Measurements from ENCODE around the gene ILF3. TPM values are rescaled to one million over a fixed set of nuclear protein-coding genes. Genes with fewer than 3 reads are reported as not detected.

ILF3 gene
- total RNA-seq, result 509 and 523 TPM in 2 replicates

- Mint-ChIP-seq H3K9me3 (no peaks in the 10 kb centered on the region), H3K4me1 (ENCODE audit: low read depth) (peaks cover 24% of the 10 kb centered on the region), H3K27ac (peak within 1 kb of the TSS; percentile 98), H3K4me3 (ENCODE audit: low read depth) (peak within 1 kb of the TSS; percentile 95), H3K27me3 (ENCODE audit: low read depth) (no peaks in the 10 kb centered on the region), H3K36me3 (ENCODE audit: low read depth) (peaks cover 53% of the 10 kb centered on the region)
- peak; percentile 100 for DNase-seq (ENCODE audit: low spot score)
- intact Hi-C loops (cut with micrococcal nuclease), result loop anchor here (1.0 to 10.0 kb wide), 8 partner anchors 43 to 359 kb away; partner anchors contain the start of genes CDC37, KEAP1 and TMED1
Measured at GRCh38 chr19:10653732-10654609, at the start of gene ILF3. Gene ILF3, plus strand, starts transcription at chr19:10654346. Its CDS starts 16,260 bp downstream, at chr19:10670606.

- Mint-ChIP-seq H3K4me1 (ENCODE audit: low read depth) (peaks cover 16% of the 10 kb centered on the region), H3K36me3 (ENCODE audit: low read depth) (peaks cover 11% of the 10 kb centered on the region), H3K27me3 (ENCODE audit: low read depth) (peaks cover under 1% of the 10 kb centered on the region), H3K4me3 (ENCODE audit: low read depth) (peak overlapping the region; percentile 97), H3K9me3 (no peaks in the 10 kb centered on the region), H3K27ac (peak overlapping the region; percentile 100)
- intact Hi-C loops (cut with micrococcal nuclease), result loop anchor here (1.0 to 5.0 kb wide), 2 partner anchors 9 to 48 kb away; partner anchors contain the start of gene ILF3
- DNase-seq (ENCODE audit: low spot score), result no peak
Measured at GRCh38 chr19:10604460-10604980, 49.6 kb upstream of the ILF3 start.

GRCh38 chr19:10611907-10612306 is 42.2 kb upstream of the ILF3 start:
- no peaks in the 10 kb centered on the region for H3K9me3 Mint-ChIP-seq
- peaks cover 14% of the 10 kb centered on the region for H3K36me3 Mint-ChIP-seq (ENCODE audit: low read depth)
- intact Hi-C loops (cut with micrococcal nuclease), result no loop called here
- no peak for DNase-seq (ENCODE audit: low spot score)
- no peaks in the 10 kb centered on the region for H3K27me3 Mint-ChIP-seq (ENCODE audit: low read depth)
- H3K4me1 Mint-ChIP-seq (ENCODE audit: low read depth), result no peaks in the 10 kb centered on the region
- no peak overlapping the region for H3K4me3 Mint-ChIP-seq (ENCODE audit: low read depth)
- H3K27ac Mint-ChIP-seq, result no peak overlapping the region

GRCh38 chr19:10612499-10613119 is 41.5 kb upstream of the ILF3 start:
- Mint-ChIP-seq H3K36me3 (ENCODE audit: low read depth) (peaks cover 15% of the 10 kb centered on the region), H3K4me1 (ENCODE audit: low read depth) (no peaks in the 10 kb centered on the region), H3K27me3 (ENCODE audit: low read depth) (no peaks in the 10 kb centered on the region), H3K27ac (no peak overlapping the region), H3K9me3 (no peaks in the 10 kb centered on the region), H3K4me3 (ENCODE audit: low read depth) (no peak overlapping the region)
- intact Hi-C loops (cut with micrococcal nuclease), result no loop called here
- DNase-seq (ENCODE audit: low spot score), result no peak

- intact Hi-C loops (cut with micrococcal nuclease), result no loop called here
- H3K9me3 Mint-ChIP-seq, result no peaks in the 10 kb centered on the region
- DNase-seq (ENCODE audit: low spot score), result no peak
- H3K4me3 Mint-ChIP-seq (ENCODE audit: low read depth), result no peak overlapping the region
- no peaks in the 10 kb centered on the region for H3K27me3 Mint-ChIP-seq (ENCODE audit: low read depth)
- peaks cover 18% of the 10 kb centered on the region for H3K36me3 Mint-ChIP-seq (ENCODE audit: low read depth)
- H3K27ac Mint-ChIP-seq, result no peak overlapping the region
- H3K4me1 Mint-ChIP-seq (ENCODE audit: low read depth), result peaks cover 1% of the 10 kb centered on the region
Measured at GRCh38 chr19:10615429-10616023, 38.6 kb upstream of the ILF3 start.

GRCh38 chr19:10617409-10618121 is 36.6 kb upstream of the ILF3 start:
- H3K4me3 Mint-ChIP-seq (ENCODE audit: low read depth), result no peak overlapping the region
- H3K27me3 Mint-ChIP-seq (ENCODE audit: low read depth), result no peaks in the 10 kb centered on the region
- H3K9me3 Mint-ChIP-seq, result no peaks in the 10 kb centered on the region
- H3K27ac Mint-ChIP-seq, result peak overlapping the region; percentile 6
- H3K4me1 Mint-ChIP-seq (ENCODE audit: low read depth), result peaks cover 10% of the 10 kb centered on the region
- intact Hi-C loops (cut with micrococcal nuclease), result no loop called here
- no peak for DNase-seq (ENCODE audit: low spot score)
- H3K36me3 Mint-ChIP-seq (ENCODE audit: low read depth), result peaks cover 24% of the 10 kb centered on the region

GRCh38 chr19:10618846-10619245 is 35.3 kb upstream of the ILF3 start:
- no peak overlapping the region for H3K27ac Mint-ChIP-seq
- no peak for DNase-seq (ENCODE audit: low spot score)
- H3K9me3 Mint-ChIP-seq, result no peaks in the 10 kb centered on the region
- peaks cover 10% of the 10 kb centered on the region for H3K4me1 Mint-ChIP-seq (ENCODE audit: low read depth)
- no peaks in the 10 kb centered on the region for H3K27me3 Mint-ChIP-seq (ENCODE audit: low read depth)
- peaks cover 16% of the 10 kb centered on the region for H3K36me3 Mint-ChIP-seq (ENCODE audit: low read depth)
- intact Hi-C loops (cut with micrococcal nuclease), result no loop called here
- H3K4me3 Mint-ChIP-seq (ENCODE audit: low read depth), result no peak overlapping the region

GRCh38 chr19:10620786-10621185 is 33.4 kb upstream of the ILF3 start:
- H3K4me1 Mint-ChIP-seq (ENCODE audit: low read depth), result peaks cover 20% of the 10 kb centered on the region
- H3K4me3 Mint-ChIP-seq (ENCODE audit: low read depth), result no peak overlapping the region
- no peak for DNase-seq (ENCODE audit: low spot score)
- intact Hi-C loops (cut with micrococcal nuclease), result no loop called here
- H3K36me3 Mint-ChIP-seq (ENCODE audit: low read depth), result peaks cover 11% of the 10 kb centered on the region
- no peaks in the 10 kb centered on the region for H3K27me3 Mint-ChIP-seq (ENCODE audit: low read depth)
- no peaks in the 10 kb centered on the region for H3K9me3 Mint-ChIP-seq
- no peak overlapping the region for H3K27ac Mint-ChIP-seq

- no peak overlapping the region for H3K27ac Mint-ChIP-seq
Measured at GRCh38 chr19:10621966-10622365, 32.2 kb upstream of the ILF3 start.

GRCh38 chr19:10624585-10624984 is 29.6 kb upstream of the ILF3 start:
- no peaks in the 10 kb centered on the region for H3K27me3 Mint-ChIP-seq (ENCODE audit: low read depth)
- H3K4me1 Mint-ChIP-seq (ENCODE audit: low read depth), result peaks cover 21% of the 10 kb centered on the region
- peaks cover 20% of the 10 kb centered on the region for H3K36me3 Mint-ChIP-seq (ENCODE audit: low read depth)
- peak overlapping the region; percentile 60 for H3K27ac Mint-ChIP-seq
- no peaks in the 10 kb centered on the region for H3K9me3 Mint-ChIP-seq
- intact Hi-C loops (cut with micrococcal nuclease), result no loop called here
- H3K4me3 Mint-ChIP-seq (ENCODE audit: low read depth), result no peak overlapping the region
- DNase-seq (ENCODE audit: low spot score), result peak; percentile 19

More at GRCh38 chr19:10621966-10622365, 32.2 kb upstream of the ILF3 start:
- no peak for DNase-seq (ENCODE audit: low spot score)
- Mint-ChIP-seq H3K36me3 (ENCODE audit: low read depth) (peaks cover 11% of the 10 kb centered on the region), H3K9me3 (no peaks in the 10 kb centered on the region), H3K4me3 (ENCODE audit: low read depth) (peak overlapping the region; percentile 28), H3K27me3 (ENCODE audit: low read depth) (no peaks in the 10 kb centered on the region), H3K4me1 (ENCODE audit: low read depth) (peaks cover 21% of the 10 kb centered on the region)
- intact Hi-C loops (cut with micrococcal nuclease), result no loop called here

GRCh38 chr19:10625003-10625761 is 29.0 kb upstream of the ILF3 start, which contains the start of gene SLC44A2:
Gene SLC44A2, plus strand, starts transcription at chr19:10625553. Its CDS starts 81 bp downstream, at chr19:10625634.
- Mint-ChIP-seq H3K4me3 (ENCODE audit: low read depth) (no peak within 1 kb of the TSS), H3K36me3 (ENCODE audit: low read depth) (peaks cover 20% of the 10 kb centered on the region), H3K4me1 (ENCODE audit: low read depth) (peaks cover 21% of the 10 kb centered on the region), H3K9me3 (no peaks in the 10 kb centered on the region), H3K27ac (peak within 1 kb of the TSS; percentile 60), H3K27me3 (ENCODE audit: low read depth) (no peaks in the 10 kb centered on the region)
- intact Hi-C loops (cut with micrococcal nuclease), result no loop called here
- no peak for DNase-seq (ENCODE audit: low spot score)

Data from activated T-helper 2 cell treated with anti-CD3 and anti-CD28 coated beads, Interferon-gamma antibody, Interleukin-2, Interleukin-4, amounts not matched to agents 10 μg/mL and 5 μg/mL and 100 μg/mL, durations not matched to agents 14 hours and 24 hours and 36 hours (primary cell).